Measurements from ENCODE around the gene TSPAN5. TPM values are rescaled to one million over a fixed set of nuclear protein-coding genes. Genes with fewer than 3 reads are reported as not detected.

Gene TSPAN5
- total RNA-seq, 2 experiments from 2014 or later, result 18.6 to 21.5 TPM

DNA sequence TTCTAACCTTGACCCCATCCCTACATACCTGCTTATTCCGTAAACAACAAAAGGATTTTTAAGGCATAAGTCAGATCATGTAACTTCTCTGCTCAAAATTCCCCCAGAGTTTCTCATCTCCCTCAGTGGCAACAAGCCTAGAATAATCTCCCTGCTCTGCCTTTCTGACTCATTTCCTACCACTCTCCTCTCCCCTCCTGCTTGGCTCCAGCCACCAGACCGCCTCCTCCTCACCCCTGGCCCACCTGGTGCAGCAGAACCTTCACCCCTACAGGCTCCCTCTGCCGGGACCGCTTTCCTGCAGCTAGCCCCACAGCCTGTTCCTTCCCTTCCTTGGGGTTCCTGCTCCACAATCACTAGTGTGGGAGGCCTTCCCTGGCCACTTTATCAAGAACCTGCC is 32.1 kb downstream of the TSPAN5 start:
- DNase-seq (no peak), ATAC-seq (no peak)
- peaks cover 6% of the 10 kb centered on the region for H3K36me3 Mint-ChIP-seq (ENCODE audit: low read depth)
- H3K27ac Mint-ChIP-seq, result peak overlapping the region; percentile 31
- H3K4me1 Mint-ChIP-seq (ENCODE audit: low read depth), result peaks cover 39% of the 10 kb centered on the region
- H3K27me3 Mint-ChIP-seq (ENCODE audit: low read depth), result no peaks in the 10 kb centered on the region
- H3K4me3 Mint-ChIP-seq, result no peak overlapping the region
- H3K9me3 Mint-ChIP-seq (ENCODE audit: insufficient read depth), result no peaks in the 10 kb centered on the region
- CTCF ChIA-PET, result no interaction called here
- POLR2A ChIA-PET, result no interaction called here

- Mint-ChIP-seq H3K9me3 (ENCODE audit: insufficient read depth) (no peaks in the 10 kb centered on the region), H3K4me1 (ENCODE audit: low read depth) (peaks cover 39% of the 10 kb centered on the region), H3K27ac (no peak overlapping the region), H3K4me3 (no peak overlapping the region), H3K27me3 (ENCODE audit: low read depth) (no peaks in the 10 kb centered on the region), H3K36me3 (ENCODE audit: low read depth) (peaks cover 6% of the 10 kb centered on the region)
- no peak for DNase-seq
- ATAC-seq, result no peak
- POLR2A ChIA-PET, result no interaction called here
- CTCF ChIA-PET, result no interaction called here
Observed at GRCh38 chr4:98625920-98626319, 32.5 kb downstream of the TSPAN5 start.

- Mint-ChIP-seq H3K4me3 (no peak overlapping the region), H3K4me1 (ENCODE audit: low read depth) (peaks cover 43% of the 10 kb centered on the region), H3K27me3 (ENCODE audit: low read depth) (no peaks in the 10 kb centered on the region), H3K36me3 (ENCODE audit: low read depth) (peaks cover 6% of the 10 kb centered on the region), H3K27ac (no peak overlapping the region), H3K9me3 (ENCODE audit: insufficient read depth) (no peaks in the 10 kb centered on the region)
- no peak for DNase-seq
- CTCF ChIA-PET, result no interaction called here
- no peak for ATAC-seq
- POLR2A ChIA-PET, result no interaction called here
Observed at GRCh38 chr4:98625399-98625798, 33.0 kb downstream of the TSPAN5 start.

DNA sequence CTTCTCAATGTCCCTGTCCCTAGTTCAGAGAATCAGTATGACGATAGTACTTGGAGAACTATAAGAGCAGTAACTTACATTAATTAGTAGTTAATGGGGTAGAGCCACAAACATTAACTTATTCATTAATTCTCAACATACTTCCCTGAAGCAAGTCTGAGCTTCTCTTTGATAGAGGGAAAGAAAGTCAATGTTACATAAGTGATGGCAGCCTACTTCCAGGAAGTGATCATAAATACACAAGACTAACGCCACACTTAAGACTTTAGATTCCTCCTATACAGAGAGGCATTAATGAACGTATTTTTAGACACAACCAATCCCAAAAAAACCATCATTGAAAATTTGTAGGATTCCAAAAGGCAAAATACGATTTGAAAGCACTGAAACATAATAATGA is 33.8 kb downstream of the TSPAN5 start:
- ChIA-PET POLR2A (interaction anchor here (1.0 kb wide), 1 partner anchor 10 kb away, joined by 3 read pairs; no protein-coding TSS in a partner anchor), CTCF (interaction anchor here (1.0 to 1.9 kb wide), 2 partner anchors 15 to 22 kb away, joined by 3 to 4 read pairs; no protein-coding TSS in a partner anchor)
- peaks cover 6% of the 10 kb centered on the region for H3K36me3 Mint-ChIP-seq (ENCODE audit: low read depth)
- H3K4me1 Mint-ChIP-seq (ENCODE audit: low read depth), result peaks cover 45% of the 10 kb centered on the region
- no peak overlapping the region for H3K27ac Mint-ChIP-seq
- DNase-seq (no peak), ATAC-seq (no peak)
- H3K27me3 Mint-ChIP-seq (ENCODE audit: low read depth), result no peaks in the 10 kb centered on the region
- no peak overlapping the region for H3K4me3 Mint-ChIP-seq
- H3K9me3 Mint-ChIP-seq (ENCODE audit: insufficient read depth), result no peaks in the 10 kb centered on the region

DNA sequence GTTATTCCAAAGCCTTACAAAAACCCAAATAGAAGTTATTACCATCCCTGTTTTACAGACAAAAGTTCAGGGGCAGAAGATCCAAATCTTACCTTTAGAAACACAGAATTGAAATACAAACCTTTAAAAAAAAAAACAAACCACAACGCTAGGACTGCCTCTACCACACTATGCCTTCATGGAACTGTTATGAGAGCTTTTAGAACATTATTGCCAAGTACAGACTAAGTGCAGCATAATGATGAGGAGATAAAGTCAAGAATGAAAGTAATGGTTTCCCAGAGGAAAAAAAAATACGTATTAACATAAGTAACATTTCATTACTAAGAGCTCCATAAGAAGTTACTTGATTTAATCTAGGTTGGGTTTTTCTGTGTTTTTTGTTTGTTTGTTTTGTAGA is 34.3 kb downstream of the TSPAN5 start:
- H3K4me3 Mint-ChIP-seq, result no peak overlapping the region
- H3K27me3 Mint-ChIP-seq (ENCODE audit: low read depth), result no peaks in the 10 kb centered on the region
- peaks cover 45% of the 10 kb centered on the region for H3K4me1 Mint-ChIP-seq (ENCODE audit: low read depth)
- DNase-seq (no peak), ATAC-seq (no peak)
- H3K36me3 Mint-ChIP-seq (ENCODE audit: low read depth), result peaks cover 6% of the 10 kb centered on the region
- ChIA-PET CTCF (interaction anchor here (1.0 to 1.9 kb wide), 2 partner anchors 16 to 21 kb away, joined by 3 to 4 read pairs; no protein-coding TSS in a partner anchor), POLR2A (interaction anchor here (1.0 kb wide), 1 partner anchor 9 kb away, joined by 3 read pairs; no protein-coding TSS in a partner anchor)
- H3K9me3 Mint-ChIP-seq (ENCODE audit: insufficient read depth), result no peaks in the 10 kb centered on the region
- H3K27ac Mint-ChIP-seq, result no peak overlapping the region

DNA sequence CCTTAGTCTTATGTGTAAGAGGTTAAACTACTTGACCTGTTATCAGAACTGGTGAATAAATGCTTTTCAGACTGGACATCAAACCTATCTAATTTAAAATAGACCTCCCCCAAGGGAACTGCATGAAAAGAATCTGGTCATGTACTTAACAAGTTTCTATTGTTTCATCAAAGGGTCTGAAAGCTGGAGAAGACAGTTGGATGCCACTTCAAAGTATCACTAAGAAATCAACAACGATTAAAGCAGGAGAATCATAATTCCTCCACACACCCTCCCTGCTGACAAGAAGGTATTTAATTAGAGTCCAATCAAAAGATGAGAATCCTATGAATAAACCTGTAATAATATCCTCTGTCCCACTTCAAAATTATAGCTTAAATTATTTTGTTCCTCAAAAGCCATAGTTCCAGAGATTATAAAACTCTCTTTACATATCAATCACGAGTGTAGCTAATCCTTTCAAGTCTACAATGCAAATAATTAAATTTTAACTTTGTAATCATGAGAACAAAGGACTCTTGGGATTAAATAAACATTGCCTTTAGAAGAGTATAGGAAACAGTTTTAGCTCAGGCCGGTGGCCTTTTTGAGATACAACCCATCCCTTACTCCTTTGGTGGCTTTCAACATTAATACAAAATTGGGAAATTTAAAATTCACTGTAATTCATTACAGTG is 35.1 kb downstream of the TSPAN5 start:
- Mint-ChIP-seq H3K4me1 (ENCODE audit: low read depth) (peaks cover 45% of the 10 kb centered on the region), H3K27ac (no peak overlapping the region), H3K9me3 (ENCODE audit: insufficient read depth) (no peaks in the 10 kb centered on the region), H3K27me3 (ENCODE audit: low read depth) (no peaks in the 10 kb centered on the region), H3K36me3 (ENCODE audit: low read depth) (peaks cover 6% of the 10 kb centered on the region), H3K4me3 (no peak overlapping the region)
- no peak for ATAC-seq
- no peak for DNase-seq
- CTCF ChIA-PET, result interaction anchor here (1.0 to 1.9 kb wide), 2 partner anchors 13 to 20 kb away, joined by 3 to 4 read pairs; no protein-coding TSS in a partner anchor
- POLR2A ChIA-PET, result no interaction called here

DNA sequence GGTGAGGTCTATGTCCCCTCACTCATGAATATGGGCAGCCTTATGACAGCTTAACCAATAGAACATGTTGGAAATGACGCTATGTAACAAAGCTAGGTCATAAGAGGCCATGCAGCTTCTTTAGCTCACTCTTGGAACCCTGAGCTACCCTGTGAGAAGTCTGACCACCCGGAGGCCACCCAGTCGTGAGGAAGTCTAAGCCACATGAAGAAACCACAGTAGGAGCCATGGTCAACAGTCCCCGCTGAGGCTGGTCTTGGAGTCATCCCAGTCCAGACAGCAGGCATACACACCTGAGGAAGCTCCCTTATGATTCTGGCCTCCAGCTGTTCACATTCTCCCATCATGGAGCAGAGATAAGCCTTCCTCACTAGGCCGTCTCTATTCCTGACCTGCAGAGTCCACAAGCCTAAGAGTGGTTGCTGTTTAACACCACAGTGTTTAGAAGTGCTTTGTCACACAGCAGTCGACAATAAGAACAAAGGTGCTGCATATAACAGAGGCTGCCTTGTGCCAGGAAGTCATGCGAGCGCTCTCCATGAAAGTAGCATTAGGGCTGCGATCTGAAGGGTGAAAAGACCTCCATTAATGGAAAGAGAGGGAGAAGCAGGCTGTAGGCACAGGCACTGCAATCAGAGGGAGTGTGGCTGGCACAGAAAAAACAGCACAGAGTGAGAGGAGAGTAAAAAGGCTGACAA is 38.2 kb downstream of the TSPAN5 start:
- Mint-ChIP-seq H3K36me3 (ENCODE audit: low read depth) (peaks cover 3% of the 10 kb centered on the region), H3K27ac (peak overlapping the region; percentile 53), H3K9me3 (ENCODE audit: insufficient read depth) (no peaks in the 10 kb centered on the region), H3K4me1 (ENCODE audit: low read depth) (peaks cover 33% of the 10 kb centered on the region), H3K4me3 (no peak overlapping the region), H3K27me3 (ENCODE audit: low read depth) (no peaks in the 10 kb centered on the region)
- ChIA-PET CTCF (no interaction called here), POLR2A (interaction anchor here (1.0 kb wide), 1 partner anchor 14 kb away, joined by 3 read pairs; no protein-coding TSS in a partner anchor)
- no peak for ATAC-seq
- DNase-seq, result no peak

GRCh38 chr4:98619180-98619579 is 39.2 kb downstream of the TSPAN5 start:
- Mint-ChIP-seq H3K4me3 (no peak overlapping the region), H3K27ac (no peak overlapping the region), H3K4me1 (ENCODE audit: low read depth) (peaks cover 22% of the 10 kb centered on the region), H3K27me3 (ENCODE audit: low read depth) (no peaks in the 10 kb centered on the region), H3K9me3 (ENCODE audit: insufficient read depth) (no peaks in the 10 kb centered on the region), H3K36me3 (ENCODE audit: low read depth) (peaks cover 3% of the 10 kb centered on the region)
- ChIA-PET CTCF (no interaction called here), POLR2A (interaction anchor here (1.0 kb wide), 1 partner anchor 13 kb away, joined by 3 read pairs; no protein-coding TSS in a partner anchor)
- no peak for ATAC-seq
- no peak for DNase-seq

DNA sequence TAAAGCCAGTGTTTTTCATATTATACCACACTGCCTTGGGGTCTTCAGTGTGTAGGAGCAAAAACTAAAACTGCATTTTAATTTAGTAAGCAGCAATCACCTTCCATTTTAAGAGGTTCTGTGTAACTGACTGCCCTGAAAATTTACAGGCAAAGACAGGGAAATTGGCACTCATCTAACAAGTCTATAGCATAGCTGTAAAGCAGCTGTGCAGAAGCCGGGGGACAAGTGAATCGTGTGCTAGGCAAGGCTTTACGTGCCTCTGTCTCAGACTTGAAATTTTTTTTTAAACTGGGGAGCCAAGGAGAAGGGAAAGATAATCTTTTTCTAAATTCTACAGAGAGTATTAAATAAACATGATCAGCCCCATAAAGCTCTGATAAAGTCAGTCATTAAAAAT is 39.7 kb downstream of the TSPAN5 start:
- POLR2A ChIA-PET, result no interaction called here
- CTCF ChIA-PET, result no interaction called here
- Mint-ChIP-seq H3K4me1 (ENCODE audit: low read depth) (peaks cover 23% of the 10 kb centered on the region), H3K4me3 (no peak overlapping the region), H3K9me3 (ENCODE audit: insufficient read depth) (no peaks in the 10 kb centered on the region), H3K27ac (no peak overlapping the region), H3K27me3 (ENCODE audit: low read depth) (no peaks in the 10 kb centered on the region), H3K36me3 (ENCODE audit: low read depth) (peaks cover 3% of the 10 kb centered on the region)
- DNase-seq, result no peak
- ATAC-seq, result no peak

DNA sequence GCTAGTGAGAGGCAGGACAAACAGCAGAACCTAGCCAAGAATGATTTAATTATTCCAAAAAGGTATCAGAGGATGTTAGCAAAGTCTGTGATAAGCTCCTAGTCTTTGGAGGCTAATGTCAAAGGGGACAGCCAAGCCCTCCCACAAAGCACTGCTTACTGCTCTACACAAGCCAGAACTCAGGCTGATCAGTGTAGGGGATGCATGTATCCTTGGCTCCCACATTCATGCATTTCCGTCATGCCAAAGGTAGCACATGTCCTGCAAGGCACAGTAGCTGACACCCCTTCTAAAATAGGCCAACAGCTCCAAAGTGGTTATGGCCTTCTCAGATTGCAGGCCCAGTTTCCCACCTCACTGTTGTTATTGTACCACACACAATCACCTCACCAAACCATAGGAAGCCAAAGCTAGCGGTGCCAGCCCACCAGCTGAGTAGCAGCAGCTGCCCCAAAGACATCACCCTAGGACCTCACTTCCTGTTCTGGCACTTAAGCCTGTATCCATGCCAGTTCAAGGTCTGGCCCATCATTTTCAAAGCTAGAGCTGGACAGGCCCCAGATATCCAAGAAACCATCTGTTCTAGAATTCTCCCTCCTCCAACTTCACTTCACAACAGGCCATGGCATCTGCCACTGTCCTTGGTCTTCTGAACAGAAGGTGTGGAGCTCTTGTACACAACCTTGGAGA is 40.9 kb downstream of the TSPAN5 start:
- ChIA-PET CTCF (interaction anchor here (1.4 kb wide), 2 partner anchors 11 to 30 kb away, joined by 3 read pairs; no protein-coding TSS in a partner anchor), POLR2A (interaction anchor here (0.6 kb wide), 2 partner anchors 16 to 72 kb away, joined by 3 read pairs; no protein-coding TSS in a partner anchor)
- H3K27me3 Mint-ChIP-seq (ENCODE audit: low read depth), result no peaks in the 10 kb centered on the region
- DNase-seq, result no peak
- no peaks in the 10 kb centered on the region for H3K9me3 Mint-ChIP-seq (ENCODE audit: insufficient read depth)
- ATAC-seq, result no peak
- H3K36me3 Mint-ChIP-seq (ENCODE audit: low read depth), result peaks cover 3% of the 10 kb centered on the region
- H3K4me1 Mint-ChIP-seq (ENCODE audit: low read depth), result peaks cover 31% of the 10 kb centered on the region
- H3K27ac Mint-ChIP-seq, result no peak overlapping the region
- H3K4me3 Mint-ChIP-seq, result no peak overlapping the region

DNA sequence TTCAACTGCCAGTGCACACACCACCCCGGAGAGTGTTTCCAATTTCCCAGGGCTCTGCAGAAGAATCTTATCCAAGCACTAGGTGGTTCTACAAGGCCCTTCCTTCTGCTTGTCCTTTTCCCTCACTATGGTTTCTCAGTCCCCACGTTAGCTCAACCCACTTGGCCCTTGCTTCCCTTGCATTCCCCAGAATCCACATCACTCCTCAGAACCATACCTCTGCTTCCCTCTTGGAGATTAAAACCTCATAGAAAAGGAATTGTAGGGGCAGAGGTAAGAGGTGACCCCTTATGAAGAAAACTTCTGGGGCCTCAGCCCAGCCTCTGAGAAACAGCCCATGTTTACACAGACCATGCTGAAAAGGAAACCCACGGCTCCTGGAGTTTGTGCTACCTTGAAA is 42.4 kb downstream of the TSPAN5 start:
- no peak for DNase-seq
- ATAC-seq, result no peak
- Mint-ChIP-seq H3K27me3 (ENCODE audit: low read depth) (no peaks in the 10 kb centered on the region), H3K36me3 (ENCODE audit: low read depth) (peaks cover 3% of the 10 kb centered on the region), H3K27ac (no peak overlapping the region), H3K9me3 (ENCODE audit: insufficient read depth) (no peaks in the 10 kb centered on the region), H3K4me3 (no peak overlapping the region), H3K4me1 (ENCODE audit: low read depth) (peaks cover 38% of the 10 kb centered on the region)
- ChIA-PET CTCF (interaction anchor here (1.4 kb wide), 1 partner anchor 10 kb away, joined by 3 read pairs; no protein-coding TSS in a partner anchor), POLR2A (interaction anchor here (0.6 kb wide), 1 partner anchor 217 kb away, joined by 4 read pairs; no protein-coding TSS in a partner anchor)
